ENCODE measurements around the gene NXF1.

NXF1 gene

DNA sequence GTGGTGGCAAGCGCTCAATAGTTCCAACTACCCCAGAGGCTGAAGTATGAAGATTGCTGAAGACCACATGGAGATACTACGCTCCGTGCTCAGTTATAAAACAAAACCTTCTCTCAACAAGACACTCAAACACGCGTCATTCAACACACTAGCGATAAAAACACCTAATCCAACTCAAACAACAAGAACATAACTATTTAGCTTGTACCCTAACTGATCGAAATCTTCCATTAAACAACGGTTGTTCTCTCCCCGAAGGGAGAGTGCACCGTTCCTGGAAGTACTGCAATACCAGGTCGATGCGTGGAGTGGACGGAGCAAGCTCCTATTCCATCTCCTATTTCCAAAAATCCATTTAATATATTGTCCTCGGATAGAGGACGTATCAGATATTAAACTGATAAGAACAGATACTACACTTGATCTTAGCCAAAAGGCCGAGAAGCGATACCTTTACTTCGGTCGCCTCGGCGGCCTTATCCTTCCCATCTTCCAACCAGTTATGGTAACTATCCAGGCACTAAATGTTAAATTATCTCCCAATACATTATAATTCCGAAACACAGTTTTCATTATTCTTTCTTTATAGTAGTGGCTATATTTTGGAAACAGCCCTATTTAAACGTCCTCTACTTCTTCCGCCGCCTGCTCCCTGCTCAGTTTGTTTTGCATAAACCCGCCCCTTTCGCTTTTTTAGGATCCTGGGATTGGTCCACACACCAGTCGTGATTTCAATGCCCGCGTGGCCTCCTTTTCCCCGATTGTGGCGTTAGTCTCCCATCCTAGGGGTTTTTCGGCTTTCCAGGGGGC lies 36.3 kb upstream of the NXF1 start (continued):
- peak; percentile 83 for TF ChIP-seq ZSCAN16 (tag by site-specific recombination; IDR thresholded peaks at IDR 0.05)
- TF ChIP-seq YY1 (tag by site-specific recombination; IDR thresholded peaks at IDR 0.05), result peak; percentile 88
- peak; percentile 69 for TF ChIP-seq ZNF16 (tag by site-specific recombination; IDR thresholded peaks at IDR 0.05; ENCODE audit: low read depth)
- TF ChIP-seq ZSCAN23 (tag by site-specific recombination; IDR thresholded peaks at IDR 0.05), result peak; percentile 97
- TF ChIP-seq, protein P1, sequence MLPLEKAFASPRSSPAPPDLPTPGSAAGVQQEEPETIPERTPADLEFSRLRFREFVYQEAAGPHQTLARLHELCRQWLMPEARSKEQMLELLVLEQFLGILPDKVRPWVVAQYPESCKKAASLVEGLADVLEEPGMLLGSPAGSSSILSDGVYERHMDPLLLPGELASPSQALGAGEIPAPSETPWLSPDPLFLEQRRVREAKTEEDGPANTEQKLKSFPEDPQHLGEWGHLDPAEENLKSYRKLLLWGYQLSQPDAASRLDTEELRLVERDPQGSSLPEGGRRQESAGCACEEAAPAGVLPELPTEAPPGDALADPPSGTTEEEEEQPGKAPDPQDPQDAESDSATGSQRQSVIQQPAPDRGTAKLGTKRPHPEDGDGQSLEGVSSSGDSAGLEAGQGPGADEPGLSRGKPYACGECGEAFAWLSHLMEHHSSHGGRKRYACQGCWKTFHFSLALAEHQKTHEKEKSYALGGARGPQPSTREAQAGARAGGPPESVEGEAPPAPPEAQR (tag by site-specific recombination; IDR thresholded peaks at IDR 0.05), result peak; percentile 80; the same call in 1 of the 2 replicates
- TF ChIP-seq, protein P2, sequence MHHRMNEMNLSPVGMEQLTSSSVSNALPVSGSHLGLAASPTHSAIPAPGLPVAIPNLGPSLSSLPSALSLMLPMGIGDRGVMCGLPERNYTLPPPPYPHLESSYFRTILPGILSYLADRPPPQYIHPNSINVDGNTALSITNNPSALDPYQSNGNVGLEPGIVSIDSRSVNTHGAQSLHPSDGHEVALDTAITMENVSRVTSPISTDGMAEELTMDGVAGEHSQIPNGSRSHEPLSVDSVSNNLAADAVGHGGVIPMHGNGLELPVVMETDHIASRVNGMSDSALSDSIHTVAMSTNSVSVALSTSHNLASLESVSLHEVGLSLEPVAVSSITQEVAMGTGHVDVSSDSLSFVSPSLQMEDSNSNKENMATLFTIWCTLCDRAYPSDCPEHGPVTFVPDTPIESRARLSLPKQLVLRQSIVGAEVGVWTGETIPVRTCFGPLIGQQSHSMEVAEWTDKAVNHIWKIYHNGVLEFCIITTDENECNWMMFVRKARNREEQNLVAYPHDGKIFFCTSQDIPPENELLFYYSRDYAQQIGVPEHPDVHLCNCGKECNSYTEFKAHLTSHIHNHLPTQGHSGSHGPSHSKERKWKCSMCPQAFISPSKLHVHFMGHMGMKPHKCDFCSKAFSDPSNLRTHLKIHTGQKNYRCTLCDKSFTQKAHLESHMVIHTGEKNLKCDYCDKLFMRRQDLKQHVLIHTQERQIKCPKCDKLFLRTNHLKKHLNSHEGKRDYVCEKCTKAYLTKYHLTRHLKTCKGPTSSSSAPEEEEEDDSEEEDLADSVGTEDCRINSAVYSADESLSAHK (tag by site-specific recombination; IDR thresholded peaks at IDR 0.05), result peak; percentile 84
- TF ChIP-seq, protein P3, sequence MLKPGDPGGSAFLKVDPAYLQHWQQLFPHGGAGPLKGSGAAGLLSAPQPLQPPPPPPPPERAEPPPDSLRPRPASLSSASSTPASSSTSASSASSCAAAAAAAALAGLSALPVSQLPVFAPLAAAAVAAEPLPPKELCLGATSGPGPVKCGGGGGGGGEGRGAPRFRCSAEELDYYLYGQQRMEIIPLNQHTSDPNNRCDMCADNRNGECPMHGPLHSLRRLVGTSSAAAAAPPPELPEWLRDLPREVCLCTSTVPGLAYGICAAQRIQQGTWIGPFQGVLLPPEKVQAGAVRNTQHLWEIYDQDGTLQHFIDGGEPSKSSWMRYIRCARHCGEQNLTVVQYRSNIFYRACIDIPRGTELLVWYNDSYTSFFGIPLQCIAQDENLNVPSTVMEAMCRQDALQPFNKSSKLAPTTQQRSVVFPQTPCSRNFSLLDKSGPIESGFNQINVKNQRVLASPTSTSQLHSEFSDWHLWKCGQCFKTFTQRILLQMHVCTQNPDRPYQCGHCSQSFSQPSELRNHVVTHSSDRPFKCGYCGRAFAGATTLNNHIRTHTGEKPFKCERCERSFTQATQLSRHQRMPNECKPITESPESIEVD (tag by site-specific recombination; IDR thresholded peaks at IDR 0.05), result peak; percentile 93
- peak; percentile 94 for TF ChIP-seq BCL11B (tag by site-specific recombination; IDR thresholded peaks at IDR 0.05; ENCODE audit: low read depth)
- TF ChIP-seq ZNF776 (tag by site-specific recombination; IDR thresholded peaks at IDR 0.05; ENCODE audit: borderline replicate concordance), result peak; percentile 82; the same call in 1 of the 2 replicates
- TF ChIP-seq, protein P4, sequence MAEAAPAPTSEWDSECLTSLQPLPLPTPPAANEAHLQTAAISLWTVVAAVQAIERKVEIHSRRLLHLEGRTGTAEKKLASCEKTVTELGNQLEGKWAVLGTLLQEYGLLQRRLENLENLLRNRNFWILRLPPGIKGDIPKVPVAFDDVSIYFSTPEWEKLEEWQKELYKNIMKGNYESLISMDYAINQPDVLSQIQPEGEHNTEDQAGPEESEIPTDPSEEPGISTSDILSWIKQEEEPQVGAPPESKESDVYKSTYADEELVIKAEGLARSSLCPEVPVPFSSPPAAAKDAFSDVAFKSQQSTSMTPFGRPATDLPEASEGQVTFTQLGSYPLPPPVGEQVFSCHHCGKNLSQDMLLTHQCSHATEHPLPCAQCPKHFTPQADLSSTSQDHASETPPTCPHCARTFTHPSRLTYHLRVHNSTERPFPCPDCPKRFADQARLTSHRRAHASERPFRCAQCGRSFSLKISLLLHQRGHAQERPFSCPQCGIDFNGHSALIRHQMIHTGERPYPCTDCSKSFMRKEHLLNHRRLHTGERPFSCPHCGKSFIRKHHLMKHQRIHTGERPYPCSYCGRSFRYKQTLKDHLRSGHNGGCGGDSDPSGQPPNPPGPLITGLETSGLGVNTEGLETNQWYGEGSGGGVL (tag by site-specific recombination; IDR thresholded peaks at IDR 0.05), result peak; percentile 32
- peak; percentile 97 for TF ChIP-seq ZNF24 (tag by site-specific recombination; IDR thresholded peaks at IDR 0.05)
- TF ChIP-seq ZNF335 (tag by site-specific recombination; conservative IDR thresholded peaks at IDR 0.05), result no peak; the same call in 1 of the 2 replicates
- TF ChIP-seq, protein P5, sequence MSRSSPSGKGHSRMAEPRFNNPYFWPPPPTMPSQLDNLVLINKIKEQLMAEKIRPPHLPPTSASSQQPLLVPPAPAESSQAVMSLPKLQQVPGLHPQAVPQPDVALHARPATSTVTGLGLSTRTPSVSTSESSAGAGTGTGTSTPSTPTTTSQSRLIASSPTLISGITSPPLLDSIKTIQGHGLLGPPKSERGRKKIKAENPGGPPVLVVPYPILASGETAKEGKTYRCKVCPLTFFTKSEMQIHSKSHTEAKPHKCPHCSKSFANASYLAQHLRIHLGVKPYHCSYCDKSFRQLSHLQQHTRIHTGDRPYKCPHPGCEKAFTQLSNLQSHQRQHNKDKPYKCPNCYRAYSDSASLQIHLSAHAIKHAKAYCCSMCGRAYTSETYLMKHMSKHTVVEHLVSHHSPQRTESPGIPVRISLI (tag by site-specific recombination; IDR thresholded peaks at IDR 0.05), result 0 out of 2 replicates have a peak, but pooled peaks have one; percentile 37
- TF ChIP-seq, protein P6, sequence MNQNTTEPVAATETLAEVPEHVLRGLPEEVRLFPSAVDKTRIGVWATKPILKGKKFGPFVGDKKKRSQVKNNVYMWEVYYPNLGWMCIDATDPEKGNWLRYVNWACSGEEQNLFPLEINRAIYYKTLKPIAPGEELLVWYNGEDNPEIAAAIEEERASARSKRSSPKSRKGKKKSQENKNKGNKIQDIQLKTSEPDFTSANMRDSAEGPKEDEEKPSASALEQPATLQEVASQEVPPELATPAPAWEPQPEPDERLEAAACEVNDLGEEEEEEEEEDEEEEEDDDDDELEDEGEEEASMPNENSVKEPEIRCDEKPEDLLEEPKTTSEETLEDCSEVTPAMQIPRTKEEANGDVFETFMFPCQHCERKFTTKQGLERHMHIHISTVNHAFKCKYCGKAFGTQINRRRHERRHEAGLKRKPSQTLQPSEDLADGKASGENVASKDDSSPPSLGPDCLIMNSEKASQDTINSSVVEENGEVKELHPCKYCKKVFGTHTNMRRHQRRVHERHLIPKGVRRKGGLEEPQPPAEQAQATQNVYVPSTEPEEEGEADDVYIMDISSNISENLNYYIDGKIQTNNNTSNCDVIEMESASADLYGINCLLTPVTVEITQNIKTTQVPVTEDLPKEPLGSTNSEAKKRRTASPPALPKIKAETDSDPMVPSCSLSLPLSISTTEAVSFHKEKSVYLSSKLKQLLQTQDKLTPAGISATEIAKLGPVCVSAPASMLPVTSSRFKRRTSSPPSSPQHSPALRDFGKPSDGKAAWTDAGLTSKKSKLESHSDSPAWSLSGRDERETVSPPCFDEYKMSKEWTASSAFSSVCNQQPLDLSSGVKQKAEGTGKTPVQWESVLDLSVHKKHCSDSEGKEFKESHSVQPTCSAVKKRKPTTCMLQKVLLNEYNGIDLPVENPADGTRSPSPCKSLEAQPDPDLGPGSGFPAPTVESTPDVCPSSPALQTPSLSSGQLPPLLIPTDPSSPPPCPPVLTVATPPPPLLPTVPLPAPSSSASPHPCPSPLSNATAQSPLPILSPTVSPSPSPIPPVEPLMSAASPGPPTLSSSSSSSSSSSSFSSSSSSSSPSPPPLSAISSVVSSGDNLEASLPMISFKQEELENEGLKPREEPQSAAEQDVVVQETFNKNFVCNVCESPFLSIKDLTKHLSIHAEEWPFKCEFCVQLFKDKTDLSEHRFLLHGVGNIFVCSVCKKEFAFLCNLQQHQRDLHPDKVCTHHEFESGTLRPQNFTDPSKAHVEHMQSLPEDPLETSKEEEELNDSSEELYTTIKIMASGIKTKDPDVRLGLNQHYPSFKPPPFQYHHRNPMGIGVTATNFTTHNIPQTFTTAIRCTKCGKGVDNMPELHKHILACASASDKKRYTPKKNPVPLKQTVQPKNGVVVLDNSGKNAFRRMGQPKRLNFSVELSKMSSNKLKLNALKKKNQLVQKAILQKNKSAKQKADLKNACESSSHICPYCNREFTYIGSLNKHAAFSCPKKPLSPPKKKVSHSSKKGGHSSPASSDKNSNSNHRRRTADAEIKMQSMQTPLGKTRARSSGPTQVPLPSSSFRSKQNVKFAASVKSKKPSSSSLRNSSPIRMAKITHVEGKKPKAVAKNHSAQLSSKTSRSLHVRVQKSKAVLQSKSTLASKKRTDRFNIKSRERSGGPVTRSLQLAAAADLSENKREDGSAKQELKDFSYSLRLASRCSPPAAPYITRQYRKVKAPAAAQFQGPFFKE (tag by site-specific recombination; IDR thresholded peaks at IDR 0.05; ENCODE audit: borderline replicate concordance), result no peak
- TF ChIP-seq ZFP3 (tag by site-specific recombination; IDR thresholded peaks at IDR 0.05; ENCODE audit: low read depth), result peak; percentile 82
- TF ChIP-seq ZFP37 (tag by site-specific recombination; IDR thresholded peaks at IDR 0.05), result peak; percentile 100
- no peak; the same call in 1 of the 2 replicates for TF ChIP-seq ZNF23 (tag by site-specific recombination; IDR thresholded peaks at IDR 0.05; ENCODE audit: borderline replicate concordance)
- TF ChIP-seq ZNF544 (tag by site-specific recombination; IDR thresholded peaks at IDR 0.05), result no peak
- peak; percentile 92 for TF ChIP-seq KLF8 (tag by site-specific recombination; IDR thresholded peaks at IDR 0.05)

Measured in HEK293 (cell line).